Measurements from ENCODE around the gene AKT1.

DNA sequence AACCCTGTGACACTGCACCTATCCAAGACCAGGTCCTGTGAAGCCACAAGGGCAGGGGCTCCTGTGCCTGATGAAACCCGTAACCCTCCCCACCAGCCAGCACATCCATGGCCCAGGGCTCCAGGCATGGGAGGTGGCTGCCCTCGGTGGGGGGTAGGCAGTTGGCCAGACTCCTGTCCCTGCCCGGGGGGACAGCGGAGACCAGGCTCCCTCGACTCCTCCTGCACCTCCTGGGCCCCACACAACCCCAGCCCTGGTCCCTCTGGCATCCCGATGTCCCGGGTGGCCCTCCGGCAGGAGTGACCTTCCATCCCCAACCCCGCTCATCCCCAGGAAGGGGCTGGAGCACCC is 11.4 kb downstream of the AKT1 start:
- TF ChIP-seq, protein P1, sequence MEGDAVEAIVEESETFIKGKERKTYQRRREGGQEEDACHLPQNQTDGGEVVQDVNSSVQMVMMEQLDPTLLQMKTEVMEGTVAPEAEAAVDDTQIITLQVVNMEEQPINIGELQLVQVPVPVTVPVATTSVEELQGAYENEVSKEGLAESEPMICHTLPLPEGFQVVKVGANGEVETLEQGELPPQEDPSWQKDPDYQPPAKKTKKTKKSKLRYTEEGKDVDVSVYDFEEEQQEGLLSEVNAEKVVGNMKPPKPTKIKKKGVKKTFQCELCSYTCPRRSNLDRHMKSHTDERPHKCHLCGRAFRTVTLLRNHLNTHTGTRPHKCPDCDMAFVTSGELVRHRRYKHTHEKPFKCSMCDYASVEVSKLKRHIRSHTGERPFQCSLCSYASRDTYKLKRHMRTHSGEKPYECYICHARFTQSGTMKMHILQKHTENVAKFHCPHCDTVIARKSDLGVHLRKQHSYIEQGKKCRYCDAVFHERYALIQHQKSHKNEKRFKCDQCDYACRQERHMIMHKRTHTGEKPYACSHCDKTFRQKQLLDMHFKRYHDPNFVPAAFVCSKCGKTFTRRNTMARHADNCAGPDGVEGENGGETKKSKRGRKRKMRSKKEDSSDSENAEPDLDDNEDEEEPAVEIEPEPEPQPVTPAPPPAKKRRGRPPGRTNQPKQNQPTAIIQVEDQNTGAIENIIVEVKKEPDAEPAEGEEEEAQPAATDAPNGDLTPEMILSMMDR (IDR thresholded peaks at IDR 0.05; ENCODE audit: low read depth, low read length, poor library complexity, severe bottlenecking) = no peak
- TF ChIP-seq EZH2phosphoT487 (IDR thresholded peaks at IDR 0.05; ENCODE audit: borderline replicate concordance, low read length) = no peak

Measured in DOHH2 (cell line).